DND-41 (cell line): ENCODE measurements around the gene TAOK3.

Source experiments
- ATAC-seq: fragments of 200-7000 bp; cut with Tn5 transposase; 3 replicates; pipeline ENCODE4 v1.9.1; 2021; ENCODE audit warnings: low read depth; ENCODE audit not compliant: insufficient read depth
- DNase-seq: peaks from one replicate; pipeline ENCODE4 v3.0.0-alpha.2; 2020
- H2AFZ ChIP-seq: 2 replicates; pipeline ENCODE4 v1.6.0; 2012; ENCODE audit warnings: low read depth, low read length
- H3K27ac ChIP-seq: 2 replicates; pipeline ENCODE4 v1.5.1; 2012; ENCODE audit warnings: low read length, inconsistent platforms
- H3K27me3 ChIP-seq: fragments of 200-600 bp; sonication (generic); 2 replicates; pipeline ENCODE4 v1.6.0; 2012; ENCODE audit warnings: low read length, mild to moderate bottlenecking, inconsistent platforms; ENCODE audit not compliant: insufficient read depth, poor library complexity
- H3K36me3 ChIP-seq: 2 replicates; pipeline ENCODE4 v1.5.1; 2012; ENCODE audit warnings: low read length, inconsistent platforms; ENCODE audit not compliant: insufficient read depth
- H3K4me1 ChIP-seq: 2 replicates; pipeline ENCODE4 v1.5.1; 2012; ENCODE audit warnings: mild to moderate bottlenecking, low read length; ENCODE audit not compliant: insufficient read depth
- H3K4me2 ChIP-seq: 2 replicates; pipeline ENCODE4 v1.6.0; 2012; ENCODE audit warnings: mild to moderate bottlenecking, moderate library complexity, low read length, inconsistent platforms; ENCODE audit not compliant: insufficient read depth
- H3K4me3 ChIP-seq, 2 experiments: fragments of 200-600 bp in 1 of 2; shearing (Covaris generic) in 1 of 2; 2 replicates each; pipeline ENCODE4 v1.5.1; 2012 to 2016; ENCODE audit warnings: inconsistent platforms in 2 of 2, low read length in 2 of 2, mild to moderate bottlenecking in 2 of 2, low read depth in 1 of 2, moderate library complexity in 1 of 2
- H3K79me2 ChIP-seq: 2 replicates; pipeline ENCODE4 v1.6.0; 2012; ENCODE audit warnings: low read length, inconsistent platforms; ENCODE audit not compliant: insufficient read depth
- H3K9ac ChIP-seq: 2 replicates; pipeline ENCODE4 v1.6.0; 2012; ENCODE audit warnings: low read depth, mild to moderate bottlenecking, inconsistent platforms, low read length, moderate library complexity
- H3K9me3 ChIP-seq: 2 replicates; pipeline ENCODE4 v1.5.1; 2012; ENCODE audit warnings: low read length, moderate library complexity, mild to moderate bottlenecking, inconsistent platforms; ENCODE audit not compliant: insufficient read depth, severe bottlenecking
- H4K20me1 ChIP-seq: 2 replicates; pipeline ENCODE4 v1.6.0; 2012; ENCODE audit warnings: low read length; ENCODE audit not compliant: insufficient read depth
- EZH2 ChIP-seq: IDR thresholded peaks from 3 replicates; pipeline ENCODE4 v1.6.1; 2012; ENCODE audit warnings: borderline replicate concordance, low read depth, mild to moderate bottlenecking, moderate library complexity, low read length, inconsistent platforms; ENCODE audit not compliant: severe bottlenecking
- TF ChIP-seq, protein P1 (sequence below): IDR thresholded peaks from 2 replicates; pipeline ENCODE4 v1.5.1; 2012; ENCODE audit warnings: borderline replicate concordance, low read length, moderate library complexity, mild to moderate bottlenecking; ENCODE audit not compliant: poor library complexity, severe bottlenecking; ENCODE audit errors: extremely low read depth

The TAOK3 gene

DNA sequence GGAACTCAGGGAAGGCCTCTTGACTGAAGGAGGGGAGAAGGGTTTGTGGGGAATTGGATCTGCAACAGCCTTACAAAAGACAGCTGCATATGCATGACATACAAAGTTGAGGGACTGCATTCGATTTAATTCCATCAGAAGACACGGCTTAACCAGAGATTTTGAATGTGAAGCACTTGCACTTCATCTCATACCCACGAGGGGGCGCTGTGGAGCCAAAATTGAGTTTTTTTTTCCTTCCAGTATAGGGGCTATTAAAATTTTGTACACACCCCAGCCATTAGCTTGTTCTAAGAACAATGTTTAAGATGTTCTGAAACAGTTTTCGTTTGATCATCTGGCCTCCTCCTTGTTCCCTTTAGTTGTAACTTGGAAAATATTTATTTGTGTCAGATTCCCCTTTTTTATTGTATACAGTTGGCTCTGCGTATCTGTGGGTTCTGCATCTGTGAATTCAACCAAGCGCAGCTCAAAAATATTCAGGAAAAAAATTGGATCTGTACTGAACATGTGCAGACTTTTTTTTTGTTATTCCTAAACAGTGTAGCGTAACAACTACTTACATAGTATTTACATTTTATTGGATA is 5.3 kb upstream of the TAOK3 start:
- TF ChIP-seq, protein P1, sequence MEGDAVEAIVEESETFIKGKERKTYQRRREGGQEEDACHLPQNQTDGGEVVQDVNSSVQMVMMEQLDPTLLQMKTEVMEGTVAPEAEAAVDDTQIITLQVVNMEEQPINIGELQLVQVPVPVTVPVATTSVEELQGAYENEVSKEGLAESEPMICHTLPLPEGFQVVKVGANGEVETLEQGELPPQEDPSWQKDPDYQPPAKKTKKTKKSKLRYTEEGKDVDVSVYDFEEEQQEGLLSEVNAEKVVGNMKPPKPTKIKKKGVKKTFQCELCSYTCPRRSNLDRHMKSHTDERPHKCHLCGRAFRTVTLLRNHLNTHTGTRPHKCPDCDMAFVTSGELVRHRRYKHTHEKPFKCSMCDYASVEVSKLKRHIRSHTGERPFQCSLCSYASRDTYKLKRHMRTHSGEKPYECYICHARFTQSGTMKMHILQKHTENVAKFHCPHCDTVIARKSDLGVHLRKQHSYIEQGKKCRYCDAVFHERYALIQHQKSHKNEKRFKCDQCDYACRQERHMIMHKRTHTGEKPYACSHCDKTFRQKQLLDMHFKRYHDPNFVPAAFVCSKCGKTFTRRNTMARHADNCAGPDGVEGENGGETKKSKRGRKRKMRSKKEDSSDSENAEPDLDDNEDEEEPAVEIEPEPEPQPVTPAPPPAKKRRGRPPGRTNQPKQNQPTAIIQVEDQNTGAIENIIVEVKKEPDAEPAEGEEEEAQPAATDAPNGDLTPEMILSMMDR: peak; percentile 94
- TF ChIP-seq EZH2: no peak
- peak overlapping the region; percentile 99 for H3K27ac ChIP-seq
- ATAC-seq (0 out of 3 replicates have a peak, but pooled peaks have one; percentile 3), DNase-seq (peak; percentile 77)
- H3K79me2 ChIP-seq: peaks cover 47% of the 10 kb centered on the region
- peaks cover 19% of the 10 kb centered on the region for H4K20me1 ChIP-seq
- peak overlapping the region; percentile 56; the same call in 1 of the 2 replicates for H2AFZ ChIP-seq
- peak overlapping the region; percentile 85 for H3K4me2 ChIP-seq
- peak overlapping the region; percentile 79 for H3K9ac ChIP-seq
- H3K4me1 ChIP-seq: peaks cover 49% of the 10 kb centered on the region
- H3K4me3 ChIP-seq: peak overlapping the region; percentile 91 to 95; a peak in 3 of 4 replicates
- H3K36me3 ChIP-seq: peaks cover 37% of the 10 kb centered on the region
- H3K27me3 ChIP-seq: no peaks in the 10 kb centered on the region
- H3K9me3 ChIP-seq: no peaks in the 10 kb centered on the region

DNA sequence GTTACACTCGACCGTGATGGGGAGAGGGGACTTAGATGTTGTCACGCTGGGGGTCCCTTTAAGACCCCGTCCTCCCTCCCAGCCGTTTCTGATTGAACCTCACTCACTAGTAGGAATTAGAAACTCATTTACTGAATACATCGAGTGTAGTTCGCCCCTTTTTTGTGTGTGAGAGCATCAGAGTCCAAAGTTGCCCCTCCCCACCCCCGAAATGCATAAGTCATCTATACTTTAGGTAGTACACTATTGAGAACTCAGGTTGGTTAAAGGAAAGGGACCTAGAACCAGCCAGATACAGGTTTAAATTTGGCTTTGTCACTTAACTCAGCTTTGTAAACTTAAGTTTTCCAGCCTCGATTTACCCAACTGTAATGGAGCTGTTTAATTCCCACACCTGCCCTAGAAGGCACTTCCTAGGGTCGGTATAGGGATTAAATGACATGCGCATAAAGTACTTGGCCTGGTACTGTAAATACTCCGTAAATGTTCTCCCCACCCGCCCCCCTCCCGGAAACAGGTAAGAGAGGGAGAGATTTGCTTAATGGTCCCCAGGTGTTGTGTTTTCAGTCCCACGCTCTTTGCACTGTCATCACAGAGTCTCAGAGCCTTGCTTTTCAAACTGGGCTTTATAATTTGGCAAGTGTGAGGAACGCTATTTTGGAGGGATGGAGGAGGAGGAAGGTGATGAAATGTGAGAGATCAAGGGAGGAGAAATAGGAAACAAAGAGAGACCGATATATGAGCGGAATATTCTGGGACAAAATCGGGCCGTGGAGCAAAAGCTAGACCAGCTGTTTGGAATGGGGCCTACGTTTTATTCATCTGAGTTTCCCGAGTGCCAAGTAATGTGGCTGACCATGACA is 4.5 kb upstream of the TAOK3 start:
- no peak for TF ChIP-seq EZH2
- TF ChIP-seq, protein P1: no peak
- ATAC-seq (no peak), DNase-seq (peak; percentile 21)
- Histone ChIP-seq H3K79me2 (peaks cover 48% of the 10 kb centered on the region), H3K27ac (peak overlapping the region; percentile 99), H3K36me3 (peaks cover 32% of the 10 kb centered on the region), H3K9me3 (no peaks in the 10 kb centered on the region), H2AFZ (peak overlapping the region; percentile 56), H3K4me3 (peak overlapping the region; percentile 91 to 95; a peak in 3 of 4 replicates), H3K4me2 (peak overlapping the region; percentile 85), H3K27me3 (no peaks in the 10 kb centered on the region), H3K4me1 (peaks cover 49% of the 10 kb centered on the region), H4K20me1 (peaks cover 19% of the 10 kb centered on the region), H3K9ac (peak overlapping the region; percentile 79)

DNA sequence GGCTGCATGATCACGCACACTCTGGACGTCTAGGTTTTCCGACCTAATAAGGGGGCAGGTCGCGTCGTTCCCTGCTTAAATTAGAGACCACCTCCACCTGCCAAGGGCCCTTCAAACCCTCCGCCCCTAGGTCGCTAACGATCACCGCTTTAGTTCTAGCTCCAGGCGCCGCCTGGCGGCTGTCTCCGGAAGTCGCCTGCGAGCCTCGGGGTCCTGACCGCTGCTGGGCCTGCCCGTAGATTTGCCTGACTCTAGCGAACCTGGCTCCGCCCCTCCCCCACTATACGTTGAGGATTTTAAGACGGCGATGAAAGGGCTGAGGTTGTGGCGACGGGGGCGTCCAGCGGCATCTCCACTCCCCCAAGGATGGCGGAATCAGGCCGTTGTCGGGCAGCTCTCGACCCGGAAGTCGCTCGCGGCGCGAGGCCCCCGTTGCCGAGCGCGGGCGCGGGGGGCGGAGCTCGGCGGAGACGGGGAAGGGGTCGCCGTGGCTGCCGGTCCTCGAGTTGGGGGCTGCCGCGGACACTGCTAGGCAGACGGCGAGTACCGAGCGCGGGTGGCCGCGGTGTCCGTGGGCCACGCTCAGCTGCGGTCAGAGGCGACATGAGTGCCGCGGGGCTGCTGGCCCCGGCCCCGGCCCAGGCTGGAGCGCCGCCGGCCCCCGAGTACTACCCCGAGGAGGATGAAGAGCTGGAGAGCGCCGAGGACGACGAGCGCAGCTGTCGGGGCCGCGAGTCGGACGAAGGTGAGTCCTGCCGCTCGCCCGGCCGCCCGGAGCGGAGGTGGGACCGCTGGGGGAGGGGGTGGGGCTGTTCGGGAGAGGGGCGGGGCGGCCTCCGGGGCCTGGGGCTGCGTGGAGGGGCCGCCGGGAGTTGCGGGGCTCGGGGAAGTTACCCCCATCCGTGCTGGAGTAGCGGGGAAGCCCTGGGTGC is 3.6 kb upstream of the TAOK3 start, which contains the start of gene SUDS3:
Gene SUDS3 (plus strand): TSS at position 467 of the 932 bp plus-strand sequence. CDS start 137 bp downstream, at position 604.
- H2AFZ ChIP-seq: peak within 1 kb of the TSS; percentile 95
- no peak for TF ChIP-seq EZH2
- TF ChIP-seq, protein P1: peak; percentile 98
- peak within 1 kb of the TSS; percentile 91 to 95; a peak in 3 of 4 replicates for H3K4me3 ChIP-seq
- ATAC-seq (peak; percentile 36), DNase-seq (peak; percentile 92)
- H3K27ac ChIP-seq: peak within 1 kb of the TSS; percentile 99
- H3K36me3 ChIP-seq: peaks cover 23% of the 10 kb centered on the region
- H3K4me2 ChIP-seq: peak within 1 kb of the TSS; percentile 85
- H3K79me2 ChIP-seq: peaks cover 56% of the 10 kb centered on the region
- H4K20me1 ChIP-seq: peaks cover 27% of the 10 kb centered on the region
- H3K27me3 ChIP-seq: peaks cover 7% of the 10 kb centered on the region
- no peaks in the 10 kb centered on the region for H3K9me3 ChIP-seq
- peaks cover 56% of the 10 kb centered on the region for H3K4me1 ChIP-seq
- peak within 1 kb of the TSS; percentile 79 for H3K9ac ChIP-seq
